Prostate gland (tissue), 2 donors: ENCODE data around the gene SARNP.

Experiments
- CTCF ChIP-seq, 4 experiments: fragments of 200-600 bp in 2 of 4; fragments of 450-650 bp in 2 of 4; sonication (generic) in 2 of 4; IDR thresholded peaks; 1 replicate in 3 of 4; 2 replicates in 1 of 4; pipeline ENCODE4 v1.5.1; 2016 to 2019; ENCODE audit warnings: antibody characterized with exemption in 4 of 4, mild to moderate bottlenecking in 2 of 4, moderate library complexity in 2 of 4
- POLR2A ChIP-seq: fragments of 450-650 bp; IDR thresholded peaks from one replicate; pipeline ENCODE4 v1.6.1; 2016; ENCODE audit warnings: antibody characterized with exemption, mild to moderate bottlenecking
- POLR2AphosphoS5 ChIP-seq: sonication (generic); formaldehyde crosslinking; IDR thresholded peaks from one replicate; pipeline ENCODE4 v1.6.1; 2017; ENCODE audit warnings: antibody characterized with exemption

- TF ChIP-seq CTCF (IDR thresholded peaks at IDR 0.05) (no peak), POLR2AphosphoS5 (no peak), POLR2A (no peak)
These were observed 22.0 kb upstream of the SARNP start for GRCh38 chr12:55839345-55840140.
